OCI-LY7 (cell line): ENCODE measurements around the gene TEX14. TPM values are rescaled to one million over a fixed set of nuclear protein-coding genes. Genes with fewer than 3 reads are reported as not detected.
"Not testable (repeated sequence)": the region's sequence is repeated elsewhere in the genome, so short reads cannot be mapped to it uniquely, and the experiment has no call there.

ENCODE experiments used
- BruUV-seq: library from RNA; stranded (reverse); fragments of 400-500 nt; replicated peaks from 2 replicates; lab custom pipeline; 2021; lab: Mats Ljungman, UMichigan
- CTCF ChIA-PET: fragments of 300-600 bp; sonication (Branson Sonifier 250); formaldehyde crosslinking; loops from one replicate; lab custom pipeline; 2022; ENCODE audit warnings: antibody characterized with exemption; ENCODE audit not compliant: unreplicated experiment; lab: Charles Lee
- POLR2A ChIA-PET: fragments of 300-600 bp; sonication (Branson Sonifier 250); formaldehyde crosslinking; loops from one replicate; lab custom pipeline; 2022; ENCODE audit warnings: antibody characterized with exemption; lab: Charles Lee
- DNase-seq: peaks from one replicate; pipeline ENCODE4 v3.0.0-alpha.2; 2015; ENCODE audit warnings: low spot score
- H2AFZ ChIP-seq: fragments of 200-600 bp; sonication (generic), shearing (Covaris generic); 2 replicates; pipeline ENCODE4 v1.6.1; 2014; ENCODE audit warnings: mild to moderate bottlenecking, antibody characterized with exemption, low read length, moderate library complexity
- H3K27ac ChIP-seq: fragments of 200-600 bp; sonication (generic); 2 replicates; pipeline ENCODE4 v1.5.1; 2014; ENCODE audit warnings: mixed run types, low read depth, mild to moderate bottlenecking, moderate library complexity, low read length, inconsistent platforms; ENCODE audit not compliant: poor library complexity, severe bottlenecking
- H3K36me3 ChIP-seq: fragments of 200-600 bp; sonication (generic); 2 replicates; pipeline ENCODE4 v1.6.1; 2014; ENCODE audit warnings: mild to moderate bottlenecking, antibody characterized with exemption, low read length, moderate library complexity, mixed read lengths; ENCODE audit not compliant: insufficient read depth
- H3K4me1 ChIP-seq: fragments of 200-600 bp; sonication (generic); 2 replicates; pipeline ENCODE4 v1.5.1; 2014; ENCODE audit warnings: mild to moderate bottlenecking, low read length; ENCODE audit not compliant: insufficient read depth, poor library complexity, severe bottlenecking
- H3K4me2 ChIP-seq: fragments of 200-600 bp; sonication (generic); 2 replicates; pipeline ENCODE4 v1.6.1; 2014; ENCODE audit warnings: mild to moderate bottlenecking, low read length
- H3K4me3 ChIP-seq: fragments of 200-600 bp; sonication (generic); 2 replicates; pipeline ENCODE4 v1.5.1; 2014; ENCODE audit warnings: mild to moderate bottlenecking, low read depth, low read length; ENCODE audit not compliant: poor library complexity, severe bottlenecking
- H3K79me2 ChIP-seq: fragments of 200-600 bp; sonication (generic); 2 replicates; pipeline ENCODE4 v1.6.1; 2016; ENCODE audit warnings: low read depth, mild to moderate bottlenecking, low read length, moderate library complexity, mixed read lengths; ENCODE audit not compliant: insufficient read depth
- H3K9me2 ChIP-seq: fragments of 200-600 bp; sonication (generic); 2 replicates; pipeline ENCODE4 v1.6.1; 2016; ENCODE audit warnings: mild to moderate bottlenecking, low read length, mixed read lengths; ENCODE audit not compliant: insufficient read depth
- H3K9me3 ChIP-seq: fragments of 200-600 bp; sonication (generic); 2 replicates; pipeline ENCODE4 v1.6.1; 2014; ENCODE audit warnings: mild to moderate bottlenecking, mixed run types, low read length, mixed read lengths
- H4K20me1 ChIP-seq: fragments of 200-600 bp; sonication (generic); 2 replicates; pipeline ENCODE4 v1.6.1; 2014; ENCODE audit warnings: mild to moderate bottlenecking, antibody characterized with exemption, low read length, moderate library complexity, mixed read lengths; ENCODE audit not compliant: insufficient read depth
- CTCF ChIP-seq: fragments of 200-600 bp; sonication (generic); conservative IDR thresholded peaks from 2 replicates; pipeline ENCODE4 v1.5.1; 2014; ENCODE audit warnings: mild to moderate bottlenecking, antibody characterized with exemption, low read length, moderate library complexity, mixed read lengths
- EZH2phosphoT487 ChIP-seq: fragments of 200-600 bp; sonication (generic); IDR thresholded peaks from 2 replicates; pipeline ENCODE4 v1.6.1; 2018; ENCODE audit warnings: low read depth, borderline replicate concordance, mild to moderate bottlenecking, mixed run types, antibody characterized with exemption, low read length, moderate library complexity, mixed read lengths
- intact Hi-C: fragments of 100-400 bp; cut with micrococcal nuclease; formaldehyde crosslinking; loops from one replicate; pipeline ENCODE4 v1.10.0; 2022; ENCODE audit not compliant: unreplicated experiment
- total RNA-seq, 2 experiments: library from RNA; depleted of rRNA in 1 of 2; stranded (reverse); fragments of >200 nt in 1 of 2; shearing (Covaris generic) in 1 of 2; gene quantifications; 2 replicates each; pipeline ENCODE4 v1.2.3, GENCODE V29; 2014 to 2022

The TEX14 gene
- total RNA-seq, 2 experiments from 2014 or later, result 0.69 to 2.3 TPM

GRCh38 chr17:58686980-58687379 is 4.9 kb downstream of the TEX14 start:
- Histone ChIP-seq H3K9me2 (no peaks in the 10 kb centered on the region), H3K27ac (no peak overlapping the region), H2AFZ (no peak overlapping the region), H3K4me3 (no peak overlapping the region), H3K4me1 (peaks cover under 1% of the 10 kb centered on the region), H3K9me3 (no peaks in the 10 kb centered on the region), H3K36me3 (no peaks in the 10 kb centered on the region), H4K20me1 (no peaks in the 10 kb centered on the region), H3K4me2 (no peak overlapping the region), H3K79me2 (no peaks in the 10 kb centered on the region)
- DNase-seq, result no peak
- POLR2A ChIA-PET, result interaction anchor here (0.6 to 2.3 kb wide), 3 partner anchors 27 to 273 kb away, joined by 3 to 12 read pairs (median 4); no protein-coding TSS in a partner anchor
- no TSS peak for BruUV-seq
- CTCF ChIA-PET, result no interaction called here
- TF ChIP-seq CTCF (no peak), EZH2phosphoT487 (no peak)
- intact Hi-C loops, result no loop called here

GRCh38 chr17:58684462-58684861 is 7.4 kb downstream of the TEX14 start:
- intact Hi-C loops, CTCF ChIA-PET: not testable (repeated sequence)
- POLR2A ChIA-PET, result interaction anchor here (0.7 kb wide), 1 partner anchor 228 kb away, joined by 3 read pairs; no protein-coding TSS in a partner anchor

GRCh38 chr17:58684003-58684402 is 7.8 kb downstream of the TEX14 start:
- Histone ChIP-seq H3K36me3 (no peaks in the 10 kb centered on the region), H3K79me2 (no peaks in the 10 kb centered on the region), H2AFZ (no peak overlapping the region), H4K20me1 (no peaks in the 10 kb centered on the region), H3K4me2 (no peak overlapping the region), H3K4me3 (no peak overlapping the region), H3K27ac (no peak overlapping the region), H3K9me3 (no peaks in the 10 kb centered on the region), H3K9me2 (no peaks in the 10 kb centered on the region), H3K4me1 (no peaks in the 10 kb centered on the region)
- TF ChIP-seq CTCF (no peak), EZH2phosphoT487 (no peak)
- POLR2A ChIA-PET, result interaction anchor here (0.7 kb wide), 1 partner anchor 229 kb away, joined by 3 read pairs; no protein-coding TSS in a partner anchor
- intact Hi-C loops, result no loop called here
- DNase-seq, result no peak
- BruUV-seq, result no TSS peak
- CTCF ChIA-PET, result no interaction called here

More at GRCh38 chr17:58684462-58684861, 7.4 kb downstream of the TEX14 start:
- H3K9me3 ChIP-seq, DNase-seq, H4K20me1 ChIP-seq, H2AFZ ChIP-seq, H3K4me1 ChIP-seq, H3K27ac ChIP-seq, H3K4me3 ChIP-seq, H3K79me2 ChIP-seq, H3K36me3 ChIP-seq, H3K9me2 ChIP-seq, BruUV-seq, H3K4me2 ChIP-seq: not testable (repeated sequence)
